ENCODE measurements around the gene KLHL25.

Gene KLHL25

GRCh38 chr15:85718271-85718971, 76.3 kb downstream of the KLHL25 start:
- Histone ChIP-seq H3K36me3 (ENCODE audit: control insufficient read depth, insufficient read depth, low read length) (peaks cover 82% of the 10 kb centered on the region), H3K4me3 (ENCODE audit: insufficient read depth, low read depth, low read length, poor library complexity, severe bottlenecking) (no peak overlapping the region), H3K9me3 (ENCODE audit: control insufficient read depth, low read length) (no peaks in the 10 kb centered on the region), H3K27ac (ENCODE audit: insufficient read depth, low read length, poor library complexity, severe bottlenecking) (no peak overlapping the region), H3K4me1 (ENCODE audit: control insufficient read depth, insufficient read depth, low read length, poor library complexity, severe bottlenecking) (peaks cover 2% of the 10 kb centered on the region), H3K27me3 (replicated peaks; ENCODE audit: control insufficient read depth, insufficient read depth, low read length, poor library complexity, severe bottlenecking) (no peaks in the 10 kb centered on the region)
- no peak for DNase-seq

- peak overlapping the region; percentile 8 for H3K27ac ChIP-seq (ENCODE audit: insufficient read depth, low read length, poor library complexity, severe bottlenecking)
Measured at GRCh38 chr15:85717212-85717611, 77.5 kb downstream of the KLHL25 start.

GRCh38 chr15:85716261-85716660, 78.5 kb downstream of the KLHL25 start:
- Histone ChIP-seq H3K4me3 (ENCODE audit: insufficient read depth, low read depth, low read length, poor library complexity, severe bottlenecking) (no peak overlapping the region), H3K4me1 (ENCODE audit: control insufficient read depth, insufficient read depth, low read length, poor library complexity, severe bottlenecking) (no peaks in the 10 kb centered on the region), H3K9me3 (ENCODE audit: control insufficient read depth, low read length) (no peaks in the 10 kb centered on the region), H3K27me3 (replicated peaks; ENCODE audit: control insufficient read depth, insufficient read depth, low read length, poor library complexity, severe bottlenecking) (no peaks in the 10 kb centered on the region), H3K36me3 (ENCODE audit: control insufficient read depth, insufficient read depth, low read length) (peaks cover 73% of the 10 kb centered on the region), H3K27ac (ENCODE audit: insufficient read depth, low read length, poor library complexity, severe bottlenecking) (no peak overlapping the region)
- no peak for DNase-seq

More at GRCh38 chr15:85717212-85717611, 77.5 kb downstream of the KLHL25 start:
- no peaks in the 10 kb centered on the region for H3K9me3 ChIP-seq (ENCODE audit: control insufficient read depth, low read length)
- no peaks in the 10 kb centered on the region for H3K27me3 ChIP-seq (replicated peaks; ENCODE audit: control insufficient read depth, insufficient read depth, low read length, poor library complexity, severe bottlenecking)
- no peak overlapping the region for H3K4me3 ChIP-seq (ENCODE audit: insufficient read depth, low read depth, low read length, poor library complexity, severe bottlenecking)
- peaks cover 72% of the 10 kb centered on the region for H3K36me3 ChIP-seq (ENCODE audit: control insufficient read depth, insufficient read depth, low read length)
- no peak for DNase-seq
- no peaks in the 10 kb centered on the region for H3K4me1 ChIP-seq (ENCODE audit: control insufficient read depth, insufficient read depth, low read length, poor library complexity, severe bottlenecking)

GRCh38 chr15:85711580-85712192, 83.0 kb downstream of the KLHL25 start:
- Histone ChIP-seq H3K4me1 (ENCODE audit: control insufficient read depth, insufficient read depth, low read length, poor library complexity, severe bottlenecking) (peaks cover 26% of the 10 kb centered on the region), H3K36me3 (ENCODE audit: control insufficient read depth, insufficient read depth, low read length) (peaks cover 55% of the 10 kb centered on the region), H3K27ac (ENCODE audit: insufficient read depth, low read length, poor library complexity, severe bottlenecking) (no peak overlapping the region), H3K27me3 (replicated peaks; ENCODE audit: control insufficient read depth, insufficient read depth, low read length, poor library complexity, severe bottlenecking) (no peaks in the 10 kb centered on the region), H3K9me3 (ENCODE audit: control insufficient read depth, low read length) (no peaks in the 10 kb centered on the region), H3K4me3 (ENCODE audit: insufficient read depth, low read depth, low read length, poor library complexity, severe bottlenecking) (no peak overlapping the region)
- no peak for DNase-seq

- Histone ChIP-seq H3K27me3 (replicated peaks; ENCODE audit: control insufficient read depth, insufficient read depth, low read length, poor library complexity, severe bottlenecking) (no peaks in the 10 kb centered on the region), H3K9me3 (ENCODE audit: control insufficient read depth, low read length) (no peaks in the 10 kb centered on the region), H3K36me3 (ENCODE audit: control insufficient read depth, insufficient read depth, low read length) (peaks cover 42% of the 10 kb centered on the region), H3K4me3 (ENCODE audit: insufficient read depth, low read depth, low read length, poor library complexity, severe bottlenecking) (no peak overlapping the region), H3K4me1 (ENCODE audit: control insufficient read depth, insufficient read depth, low read length, poor library complexity, severe bottlenecking) (peaks cover 34% of the 10 kb centered on the region), H3K27ac (ENCODE audit: insufficient read depth, low read length, poor library complexity, severe bottlenecking) (peak overlapping the region; percentile 28)
- DNase-seq, result no peak
Measured at GRCh38 chr15:85710340-85710842, 84.3 kb downstream of the KLHL25 start.
